Activated CD4-positive, CD25-positive, alpha-beta regulatory T cell treated with anti-CD3 and anti-CD28 coated beads, Interleukin-2, amount 50 U/mL, for 16 hours (primary cell): Measurements from ENCODE around the gene ATP6V0A4.
"Not testable (repeated sequence)": the region's sequence is repeated elsewhere in the genome, so short reads cannot be mapped to it uniquely, and the experiment has no call there.

ENCODE experiments used
- DNase-seq: peaks from one replicate; pipeline ENCODE4 v3.0.0-alpha.2; 2020; ENCODE audit warnings: low read depth, low spot score

Gene ATP6V0A4

GRCh38 chr7:138750901-138751464 is 47.0 kb downstream of the ATP6V0A4 start:
- no peak for DNase-seq

GRCh38 chr7:138750473-138750872 is 47.5 kb downstream of the ATP6V0A4 start:
- DNase-seq, result no peak

- DNase-seq, result no peak
Observed at GRCh38 chr7:138749960-138750359, 48.0 kb downstream of the ATP6V0A4 start.

GRCh38 chr7:138748666-138749065 is 49.3 kb downstream of the ATP6V0A4 start:
- no peak for DNase-seq

- DNase-seq, result no peak
Observed at GRCh38 chr7:138746073-138746472, 51.9 kb downstream of the ATP6V0A4 start.

- DNase-seq, result no peak
Observed at GRCh38 chr7:138745189-138745588, 52.8 kb downstream of the ATP6V0A4 start.

GRCh38 chr7:138741453-138741735 is 56.6 kb downstream of the ATP6V0A4 start:
- DNase-seq, result no peak

GRCh38 chr7:138739859-138740258 is 58.1 kb downstream of the ATP6V0A4 start:
- DNase-seq, result no peak

GRCh38 chr7:138738551-138739335 is 59.3 kb downstream of the ATP6V0A4 start:
- DNase-seq, result peak; percentile 57

- DNase-seq, result no peak
Observed at GRCh38 chr7:138738114-138738513, 59.9 kb downstream of the ATP6V0A4 start.

- no peak for DNase-seq
Observed at GRCh38 chr7:138735399-138735798, 62.6 kb downstream of the ATP6V0A4 start.

- not testable (repeated sequence) for DNase-seq
Observed at GRCh38 chr7:138731733-138732132, 66.3 kb downstream of the ATP6V0A4 start.

- no peak for DNase-seq
Observed at GRCh38 chr7:138729444-138729843, 68.6 kb downstream of the ATP6V0A4 start.

- no peak for DNase-seq
Observed at GRCh38 chr7:138727336-138728099, 70.5 kb downstream of the ATP6V0A4 start.

GRCh38 chr7:138726288-138726687 is 71.7 kb downstream of the ATP6V0A4 start:
- no peak for DNase-seq

GRCh38 chr7:138720286-138720685 is 77.7 kb downstream of the ATP6V0A4 start:
- DNase-seq, result no peak

- DNase-seq, result no peak
Observed at GRCh38 chr7:138716889-138717288, 81.1 kb downstream of the ATP6V0A4 start.

GRCh38 chr7:138713191-138713590 is 84.8 kb downstream of the ATP6V0A4 start:
- DNase-seq, result no peak

- no peak for DNase-seq
Observed at GRCh38 chr7:138712652-138713051, 85.3 kb downstream of the ATP6V0A4 start.

- no peak for DNase-seq
Observed at GRCh38 chr7:138710536-138711385, 87.2 kb downstream of the ATP6V0A4 start.

- DNase-seq, result no peak
Observed at GRCh38 chr7:138705167-138705566, 92.8 kb downstream of the ATP6V0A4 start.

- no peak for DNase-seq
Observed at GRCh38 chr7:138701537-138701923, 96.5 kb downstream of the ATP6V0A4 start.
